ENCODE results near the gene ADGRL3.

ADGRL3 gene

DNA sequence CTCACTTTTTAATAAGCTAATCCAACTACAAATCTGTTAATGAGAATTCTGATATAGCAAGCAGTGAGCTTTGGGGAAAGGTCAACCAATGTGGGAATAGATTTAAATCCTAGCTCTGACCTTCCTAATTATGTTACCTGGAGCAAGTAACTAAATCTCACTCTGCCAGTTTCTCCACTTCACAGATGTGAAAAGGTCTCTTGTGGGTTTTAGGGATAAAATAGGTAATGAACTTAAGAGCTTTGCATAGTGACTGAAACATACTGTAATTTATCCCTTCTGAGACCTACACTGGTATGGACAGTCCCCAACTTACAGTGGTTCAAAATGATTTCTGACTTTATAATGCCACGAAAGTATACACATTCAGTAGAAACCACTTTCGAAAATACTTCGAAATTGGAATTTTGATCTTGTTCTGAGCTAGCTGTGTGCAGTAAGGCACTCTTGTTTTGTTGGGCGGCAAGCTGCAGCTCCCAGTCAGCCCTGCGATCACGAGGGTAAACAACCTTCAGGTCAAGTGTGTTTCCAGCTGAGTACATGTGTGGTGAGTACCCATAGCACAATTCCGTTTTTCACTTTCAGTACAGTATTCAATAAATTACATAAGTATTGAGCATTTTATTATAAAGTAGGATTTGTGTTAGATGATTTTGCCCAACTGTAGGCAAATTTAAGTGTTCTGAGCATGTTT lies 93.7 kb downstream of the ADGRL3 start:
- no peak overlapping the region for H3K9ac ChIP-seq (ENCODE audit: low read depth, low read length)
- H3K27me3 ChIP-seq (ENCODE audit: control insufficient read depth, insufficient read depth, low read length), result no peaks in the 10 kb centered on the region
- H3K4me1 ChIP-seq (ENCODE audit: control insufficient read depth, insufficient read depth, low read length), result no peaks in the 10 kb centered on the region
- no peaks in the 10 kb centered on the region for H3K9me3 ChIP-seq (ENCODE audit: control insufficient read depth, insufficient read depth, low read length)
- no peaks in the 10 kb centered on the region for H3K36me3 ChIP-seq (ENCODE audit: control insufficient read depth, insufficient read depth, low read length)
- no peak overlapping the region for H3K4me3 ChIP-seq (ENCODE audit: low read depth, low read length)

DNA sequence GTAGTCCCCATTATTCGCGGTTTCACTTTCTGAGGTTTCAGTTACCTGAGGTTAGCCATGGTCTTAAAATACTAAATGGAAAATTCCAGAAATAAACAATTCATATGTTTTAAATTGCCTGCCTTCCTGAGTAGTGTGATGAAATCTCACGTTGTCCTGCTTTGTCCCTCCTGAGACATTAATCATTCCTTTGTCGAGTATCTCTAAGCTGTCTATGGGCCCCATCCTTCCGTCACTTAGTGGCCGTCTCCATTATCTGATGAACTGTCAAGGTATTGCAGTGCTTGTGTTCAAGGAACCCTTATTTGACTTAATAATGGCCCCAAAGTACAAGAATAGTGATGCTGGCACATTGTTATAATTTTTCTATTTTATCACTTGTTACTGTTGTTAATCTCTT lies 94.8 kb downstream of the ADGRL3 start:
- peaks cover 3% of the 10 kb centered on the region for H3K4me1 ChIP-seq (ENCODE audit: control insufficient read depth, insufficient read depth, low read length)
- H3K9ac ChIP-seq (ENCODE audit: low read depth, low read length), result no peak overlapping the region
- H3K27me3 ChIP-seq (ENCODE audit: control insufficient read depth, insufficient read depth, low read length), result no peaks in the 10 kb centered on the region
- H3K36me3 ChIP-seq (ENCODE audit: control insufficient read depth, insufficient read depth, low read length), result no peaks in the 10 kb centered on the region
- no peaks in the 10 kb centered on the region for H3K9me3 ChIP-seq (ENCODE audit: control insufficient read depth, insufficient read depth, low read length)
- H3K4me3 ChIP-seq (ENCODE audit: low read depth, low read length), result no peak overlapping the region

DNA sequence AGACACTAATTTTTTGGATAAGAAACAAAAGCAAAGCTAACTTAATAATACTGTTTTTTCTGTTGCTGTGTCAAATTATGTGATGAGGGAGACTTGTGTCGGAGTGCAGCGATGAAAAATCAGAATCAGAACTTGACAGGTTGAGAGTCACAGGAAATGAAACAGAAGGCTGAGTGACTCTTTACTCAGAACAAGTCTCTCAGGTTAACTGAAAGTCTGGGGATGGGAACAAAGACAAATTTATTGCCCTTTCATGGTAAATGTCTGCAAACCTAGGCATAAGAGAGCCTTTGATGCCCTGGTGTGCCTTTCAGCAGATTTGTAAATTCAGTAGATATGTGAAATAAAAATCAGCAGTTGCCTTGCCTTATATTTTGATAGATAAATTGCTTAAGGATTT lies 96.0 kb downstream of the ADGRL3 start:
- H3K36me3 ChIP-seq (ENCODE audit: control insufficient read depth, insufficient read depth, low read length), result no peaks in the 10 kb centered on the region
- no peak overlapping the region for H3K4me3 ChIP-seq (ENCODE audit: low read depth, low read length)

DNA sequence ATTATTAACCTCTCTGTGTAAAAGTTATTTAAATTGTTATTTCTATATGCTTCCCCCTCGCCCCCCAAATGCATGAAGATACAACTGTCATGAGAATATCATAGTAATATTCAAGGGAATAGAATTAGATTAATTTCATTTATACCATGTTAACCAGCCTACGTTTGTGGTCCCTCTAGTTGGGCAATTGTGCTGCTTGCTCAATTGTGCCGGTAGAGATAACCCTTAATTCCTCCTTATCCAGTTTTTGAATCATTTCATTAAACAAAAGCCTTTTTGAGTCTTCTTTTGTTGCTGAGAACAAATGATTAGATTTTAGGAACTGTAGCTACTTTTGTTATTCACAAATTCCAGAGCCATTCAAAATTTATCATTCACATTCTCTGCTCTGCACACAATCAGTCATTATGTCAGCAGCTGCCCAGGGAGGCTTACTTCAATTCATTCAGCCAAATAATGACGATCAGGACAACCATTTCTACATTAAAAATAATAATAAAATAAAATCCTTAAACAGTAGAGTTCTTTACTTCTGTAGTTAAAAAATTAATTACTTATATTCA lies 98.1 kb downstream of the ADGRL3 start:
- H3K9ac ChIP-seq (ENCODE audit: low read depth, low read length), result no peak overlapping the region

More for the DNA sequence above, 96.0 kb downstream of the ADGRL3 start:
- peaks cover 3% of the 10 kb centered on the region for H3K4me1 ChIP-seq (ENCODE audit: control insufficient read depth, insufficient read depth, low read length)
- H3K9me3 ChIP-seq (ENCODE audit: control insufficient read depth, insufficient read depth, low read length), result no peaks in the 10 kb centered on the region
- H3K9ac ChIP-seq (ENCODE audit: low read depth, low read length), result no peak overlapping the region
- no peaks in the 10 kb centered on the region for H3K27me3 ChIP-seq (ENCODE audit: control insufficient read depth, insufficient read depth, low read length)

DNA sequence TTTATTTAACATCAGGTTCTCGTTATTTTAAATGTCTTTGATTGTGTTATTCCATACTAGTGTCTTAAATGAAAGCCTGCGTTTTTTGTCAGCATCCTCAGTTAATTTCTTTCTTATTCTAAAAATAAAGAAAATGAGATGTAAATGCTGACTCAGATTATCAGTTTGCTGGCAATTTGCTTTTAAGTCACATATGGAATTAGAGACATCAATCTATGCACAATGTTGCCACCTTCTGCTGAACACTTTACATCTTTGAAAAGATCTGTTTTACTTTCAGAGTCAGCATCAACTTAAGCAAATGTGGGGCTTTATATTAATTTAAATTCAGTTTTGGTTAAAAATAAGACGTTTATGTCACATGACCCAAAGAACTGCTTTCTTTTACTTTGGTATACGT lies 99.2 kb downstream of the ADGRL3 start:
- H3K36me3 ChIP-seq (ENCODE audit: control insufficient read depth, insufficient read depth, low read length), result no peaks in the 10 kb centered on the region
- no peaks in the 10 kb centered on the region for H3K9me3 ChIP-seq (ENCODE audit: control insufficient read depth, insufficient read depth, low read length)
- peaks cover 3% of the 10 kb centered on the region for H3K4me1 ChIP-seq (ENCODE audit: control insufficient read depth, insufficient read depth, low read length)
- H3K9ac ChIP-seq (ENCODE audit: low read depth, low read length), result no peak overlapping the region
- H3K4me3 ChIP-seq (ENCODE audit: low read depth, low read length), result no peak overlapping the region
- no peaks in the 10 kb centered on the region for H3K27me3 ChIP-seq (ENCODE audit: control insufficient read depth, insufficient read depth, low read length)

More for the DNA sequence above, 98.1 kb downstream of the ADGRL3 start:
- Histone ChIP-seq H3K9me3 (ENCODE audit: control insufficient read depth, insufficient read depth, low read length) (no peaks in the 10 kb centered on the region), H3K4me3 (ENCODE audit: low read depth, low read length) (no peak overlapping the region), H3K4me1 (ENCODE audit: control insufficient read depth, insufficient read depth, low read length) (peaks cover 3% of the 10 kb centered on the region), H3K36me3 (ENCODE audit: control insufficient read depth, insufficient read depth, low read length) (no peaks in the 10 kb centered on the region), H3K27me3 (ENCODE audit: control insufficient read depth, insufficient read depth, low read length) (no peaks in the 10 kb centered on the region)

DNA sequence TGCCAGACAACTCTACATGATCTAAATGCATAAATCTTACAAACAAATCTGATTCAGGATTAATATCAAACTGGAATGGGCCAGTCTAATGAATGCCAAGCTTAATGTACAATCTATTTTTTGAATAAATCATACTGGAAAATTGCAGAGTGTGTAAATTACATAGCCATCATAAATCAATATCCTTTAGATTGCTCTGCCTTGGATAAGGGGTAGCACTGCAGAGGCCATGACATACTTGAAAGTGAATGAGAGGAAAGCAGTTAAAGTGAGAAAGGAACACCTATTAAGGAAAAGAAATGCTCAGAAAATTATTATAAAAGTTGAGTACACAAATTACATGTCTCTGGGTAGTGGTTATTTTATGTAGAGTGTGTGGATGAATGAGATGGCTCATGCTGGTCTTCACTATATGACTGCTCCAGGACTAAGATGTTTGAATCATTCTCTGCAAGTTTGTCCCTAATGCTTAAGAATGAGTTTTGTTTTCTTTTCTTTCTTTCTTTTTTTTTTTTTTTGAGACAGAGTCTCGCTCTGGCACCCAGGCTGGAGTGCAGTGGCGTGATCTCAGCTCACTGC lies 100.2 kb downstream of the ADGRL3 start:
- Histone ChIP-seq H3K36me3 (ENCODE audit: control insufficient read depth, insufficient read depth, low read length) (no peaks in the 10 kb centered on the region), H3K27me3 (ENCODE audit: control insufficient read depth, insufficient read depth, low read length) (no peaks in the 10 kb centered on the region), H3K4me1 (ENCODE audit: control insufficient read depth, insufficient read depth, low read length) (peaks cover 3% of the 10 kb centered on the region), H3K9ac (ENCODE audit: low read depth, low read length) (no peak overlapping the region), H3K9me3 (ENCODE audit: control insufficient read depth, insufficient read depth, low read length) (no peaks in the 10 kb centered on the region), H3K4me3 (ENCODE audit: low read depth, low read length) (no peak overlapping the region)

DNA sequence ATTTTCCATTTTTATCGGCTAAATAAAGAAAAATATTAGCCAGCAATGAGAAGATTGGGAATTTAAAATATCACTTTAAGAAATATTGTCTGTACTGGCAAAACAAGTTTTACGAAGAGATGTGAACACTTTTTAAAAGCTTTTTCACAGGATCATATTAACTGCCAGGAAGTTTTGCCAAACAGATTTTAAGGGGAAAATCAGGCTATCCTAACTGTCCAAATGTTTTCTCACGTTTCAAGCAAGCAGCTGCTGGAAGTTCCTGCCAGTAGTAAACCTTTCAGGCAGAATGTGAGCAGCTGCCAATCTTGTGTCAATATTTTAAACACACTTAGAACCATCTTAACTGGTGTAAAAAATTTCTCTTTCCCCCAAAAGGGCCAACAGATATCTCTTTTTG lies 101.1 kb downstream of the ADGRL3 start:
- peaks cover 3% of the 10 kb centered on the region for H3K4me1 ChIP-seq (ENCODE audit: control insufficient read depth, insufficient read depth, low read length)
- H3K4me3 ChIP-seq (ENCODE audit: low read depth, low read length), result no peak overlapping the region
- H3K9ac ChIP-seq (ENCODE audit: low read depth, low read length), result no peak overlapping the region
- H3K9me3 ChIP-seq (ENCODE audit: control insufficient read depth, insufficient read depth, low read length), result no peaks in the 10 kb centered on the region
- no peaks in the 10 kb centered on the region for H3K27me3 ChIP-seq (ENCODE audit: control insufficient read depth, insufficient read depth, low read length)
- no peaks in the 10 kb centered on the region for H3K36me3 ChIP-seq (ENCODE audit: control insufficient read depth, insufficient read depth, low read length)

DNA sequence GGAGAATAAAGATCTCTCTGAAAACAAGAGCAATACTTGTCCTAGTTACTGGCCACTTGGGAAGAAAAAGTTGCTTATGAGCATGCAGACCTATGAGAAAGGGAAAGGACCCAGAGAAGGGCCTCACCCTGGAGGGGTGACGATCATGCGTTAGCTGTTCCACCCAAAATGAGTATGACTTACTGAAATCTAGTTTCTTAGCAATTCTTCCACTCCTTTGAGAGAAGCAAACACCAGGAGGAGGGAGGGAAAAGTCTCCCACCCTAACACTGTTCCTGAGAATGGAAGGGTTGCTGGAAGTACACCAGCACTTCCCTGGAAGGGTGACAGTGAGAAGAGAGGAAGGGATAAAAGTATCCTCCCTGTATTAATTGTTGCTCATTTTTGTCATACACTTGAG lies 107.9 kb downstream of the ADGRL3 start:
- H3K4me1 ChIP-seq (ENCODE audit: control insufficient read depth, insufficient read depth, low read length), result no peaks in the 10 kb centered on the region
- no peaks in the 10 kb centered on the region for H3K27me3 ChIP-seq (ENCODE audit: control insufficient read depth, insufficient read depth, low read length)
- no peak overlapping the region for H3K4me3 ChIP-seq (ENCODE audit: low read depth, low read length)
- H3K9ac ChIP-seq (ENCODE audit: low read depth, low read length), result no peak overlapping the region
- H3K9me3 ChIP-seq (ENCODE audit: control insufficient read depth, insufficient read depth, low read length), result no peaks in the 10 kb centered on the region
- H3K36me3 ChIP-seq (ENCODE audit: control insufficient read depth, insufficient read depth, low read length), result no peaks in the 10 kb centered on the region

DNA sequence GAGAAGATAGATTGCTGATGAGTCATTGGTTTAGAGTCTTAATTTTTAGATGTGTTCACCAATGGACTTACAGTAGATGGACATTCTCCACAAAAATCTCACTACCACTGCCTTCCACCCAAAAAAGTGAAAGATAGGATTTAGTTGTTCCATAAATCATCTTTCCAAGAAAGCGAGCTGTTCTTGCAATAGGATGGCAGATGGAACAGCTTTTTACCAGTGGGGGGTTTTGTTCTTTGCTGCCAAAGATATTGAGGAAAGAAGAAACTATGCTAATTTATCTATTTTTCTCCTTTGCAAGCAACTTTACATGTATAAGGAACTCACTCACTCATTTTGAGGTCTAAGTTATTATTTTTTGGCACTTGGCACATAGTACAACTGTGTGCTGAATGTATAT lies 109.5 kb downstream of the ADGRL3 start:
- no peaks in the 10 kb centered on the region for H3K4me1 ChIP-seq (ENCODE audit: control insufficient read depth, insufficient read depth, low read length)

DNA sequence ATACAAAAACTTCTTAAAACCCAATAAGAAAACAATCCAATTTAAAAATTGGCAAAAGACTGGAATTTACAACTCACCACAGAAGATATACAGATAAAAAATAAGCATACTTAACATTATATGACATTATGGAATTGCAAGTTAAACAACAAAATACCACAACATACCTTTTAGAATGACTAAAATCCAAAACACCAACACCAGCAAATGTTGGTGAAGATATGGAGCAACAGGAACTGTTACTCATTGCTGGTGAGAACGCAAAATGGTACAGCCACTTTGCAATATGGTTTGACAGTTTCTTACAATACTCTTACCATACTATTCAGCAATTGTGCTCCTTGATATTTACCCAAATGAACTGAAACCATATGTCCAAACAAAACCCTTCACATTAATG lies 112.4 kb downstream of the ADGRL3 start:
- H3K9me3 ChIP-seq (ENCODE audit: control insufficient read depth, insufficient read depth, low read length), result no peaks in the 10 kb centered on the region

More for the DNA sequence above, 109.5 kb downstream of the ADGRL3 start:
- no peak overlapping the region for H3K4me3 ChIP-seq (ENCODE audit: low read depth, low read length)
- H3K9ac ChIP-seq (ENCODE audit: low read depth, low read length), result no peak overlapping the region
- no peaks in the 10 kb centered on the region for H3K27me3 ChIP-seq (ENCODE audit: control insufficient read depth, insufficient read depth, low read length)
- H3K9me3 ChIP-seq (ENCODE audit: control insufficient read depth, insufficient read depth, low read length), result no peaks in the 10 kb centered on the region
- no peaks in the 10 kb centered on the region for H3K36me3 ChIP-seq (ENCODE audit: control insufficient read depth, insufficient read depth, low read length)

DNA sequence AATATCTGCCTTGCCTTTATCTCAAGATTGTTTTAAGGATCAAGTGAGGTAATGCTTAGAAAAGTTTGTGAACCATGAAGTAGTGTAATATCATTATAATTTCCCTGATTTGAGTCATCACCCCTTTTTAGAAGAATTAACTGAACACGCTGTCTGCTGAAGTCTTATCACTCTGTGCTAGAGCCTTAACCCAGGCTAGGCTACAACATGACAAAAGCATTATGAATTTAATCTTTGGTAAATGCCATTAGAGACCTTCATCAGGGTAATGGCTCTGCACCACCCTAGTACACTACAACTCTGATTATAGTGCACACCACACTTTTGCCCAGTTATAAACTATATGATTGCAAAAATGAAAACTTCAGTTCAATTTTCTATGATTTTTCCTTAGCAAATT lies 118.3 kb downstream of the ADGRL3 start:
- Histone ChIP-seq H3K9ac (ENCODE audit: low read depth, low read length) (no peak overlapping the region), H3K36me3 (ENCODE audit: control insufficient read depth, insufficient read depth, low read length) (peaks cover 2% of the 10 kb centered on the region), H3K4me1 (ENCODE audit: control insufficient read depth, insufficient read depth, low read length) (peaks cover 4% of the 10 kb centered on the region)

More for the DNA sequence above, 112.4 kb downstream of the ADGRL3 start:
- H3K4me1 ChIP-seq (ENCODE audit: control insufficient read depth, insufficient read depth, low read length), result no peaks in the 10 kb centered on the region
- H3K4me3 ChIP-seq (ENCODE audit: low read depth, low read length), result no peak overlapping the region
- H3K9ac ChIP-seq (ENCODE audit: low read depth, low read length), result no peak overlapping the region
- H3K36me3 ChIP-seq (ENCODE audit: control insufficient read depth, insufficient read depth, low read length), result no peaks in the 10 kb centered on the region
- H3K27me3 ChIP-seq (ENCODE audit: control insufficient read depth, insufficient read depth, low read length), result no peaks in the 10 kb centered on the region

DNA sequence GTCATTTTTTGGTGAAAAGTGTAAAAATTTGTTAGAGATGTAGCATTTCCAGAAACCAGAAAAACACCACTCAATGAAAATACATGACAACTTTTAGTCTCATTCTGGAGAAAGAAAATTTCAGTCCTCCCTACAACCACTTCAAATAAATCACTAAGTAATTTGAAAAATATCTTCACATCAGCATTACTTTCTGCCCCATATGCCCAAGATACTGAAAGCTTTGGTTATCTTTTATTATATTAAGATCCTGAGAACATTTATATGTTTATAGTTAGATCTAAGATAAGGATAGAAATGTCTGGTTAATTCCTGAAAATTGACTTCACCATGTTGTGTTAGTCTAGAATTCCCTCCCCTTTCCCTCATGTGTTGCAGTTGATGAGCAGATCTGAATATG lies 119.0 kb downstream of the ADGRL3 start:
- Histone ChIP-seq H3K36me3 (ENCODE audit: control insufficient read depth, insufficient read depth, low read length) (peaks cover 2% of the 10 kb centered on the region), H3K4me3 (ENCODE audit: low read depth, low read length) (no peak overlapping the region), H3K27me3 (ENCODE audit: control insufficient read depth, insufficient read depth, low read length) (no peaks in the 10 kb centered on the region), H3K9ac (ENCODE audit: low read depth, low read length) (no peak overlapping the region), H3K9me3 (ENCODE audit: control insufficient read depth, insufficient read depth, low read length) (peaks cover 11% of the 10 kb centered on the region), H3K4me1 (ENCODE audit: control insufficient read depth, insufficient read depth, low read length) (peaks cover 4% of the 10 kb centered on the region)

More for the DNA sequence above, 118.3 kb downstream of the ADGRL3 start:
- Histone ChIP-seq H3K27me3 (ENCODE audit: control insufficient read depth, insufficient read depth, low read length) (no peaks in the 10 kb centered on the region), H3K9me3 (ENCODE audit: control insufficient read depth, insufficient read depth, low read length) (peaks cover 9% of the 10 kb centered on the region), H3K4me3 (ENCODE audit: low read depth, low read length) (no peak overlapping the region)
